NCI-H345 treated with DMSO at 0.1 percent for 48 hours (cell line): ENCODE measurements around the gene ANKFY1.
"Not testable (repeated sequence)": the region's sequence is repeated elsewhere in the genome, so short reads cannot be mapped to it uniquely, and the experiment has no call there.

Experiments used
- DNase-seq: peaks from one replicate; lab custom pipeline; 2025; ENCODE audit not compliant: unreplicated experiment; lab: John Stamatoyannopoulos, UW

ANKFY1 gene

DNA sequence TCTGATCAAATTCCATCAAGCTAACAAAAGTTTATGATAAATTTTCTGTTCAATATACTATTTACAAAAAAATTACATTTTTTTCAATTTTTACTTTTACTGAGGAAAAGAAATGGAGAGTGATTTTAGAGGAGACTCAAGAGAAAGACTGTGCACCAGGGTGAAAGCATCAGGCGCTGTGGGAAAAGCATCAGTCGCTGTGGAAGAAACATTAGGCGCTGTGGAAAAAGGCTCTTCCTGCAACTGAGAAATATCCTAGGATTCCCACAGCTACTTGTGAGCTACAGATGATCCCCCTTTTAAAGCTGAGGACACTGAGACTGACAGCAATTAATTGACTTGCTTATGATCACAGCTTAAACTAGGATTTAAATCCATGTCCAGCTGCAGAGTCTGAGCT lies 4.9 kb downstream of the ANKFY1 start:
- DNase-seq: no peak

DNA sequence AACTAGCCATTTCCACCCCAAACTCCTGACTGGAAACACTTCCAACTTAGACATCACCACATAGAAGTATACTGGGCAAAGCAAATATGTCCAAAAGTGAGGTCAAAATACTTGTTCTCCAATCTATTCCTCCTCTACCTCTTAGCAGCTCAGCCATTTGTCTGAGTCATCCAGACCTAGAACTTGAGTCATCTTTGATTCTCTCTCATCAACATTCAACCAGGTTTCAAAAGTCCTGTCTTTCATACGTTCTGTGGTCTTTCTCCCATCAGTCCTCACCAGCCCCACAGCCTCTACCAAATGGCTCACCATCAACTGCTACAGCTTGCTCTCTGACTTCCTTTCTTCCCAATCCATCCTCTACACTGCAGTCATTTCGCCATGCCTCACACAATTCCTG lies 6.8 kb downstream of the ANKFY1 start:
- DNase-seq: no peak

DNA sequence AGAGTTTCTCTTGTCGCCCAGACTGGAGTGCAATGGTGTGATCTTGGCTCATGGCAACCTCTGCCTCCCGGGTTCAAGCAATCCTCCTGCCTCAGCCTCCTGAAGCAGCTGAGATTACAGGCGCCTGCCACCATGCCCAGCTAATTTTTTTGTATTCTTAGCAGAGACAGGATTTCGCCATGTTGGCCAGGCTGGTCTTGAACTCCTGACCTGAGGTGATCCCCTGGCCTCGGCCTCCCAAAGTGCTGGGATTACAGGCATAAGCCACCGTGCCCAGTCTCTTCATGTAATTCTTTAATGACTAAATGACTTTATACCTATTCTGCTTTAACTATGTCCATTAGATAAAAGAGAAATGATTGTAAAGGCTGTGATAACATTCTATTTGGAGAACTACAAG lies 8.5 kb downstream of the ANKFY1 start:
- not testable (repeated sequence) for DNase-seq

DNA sequence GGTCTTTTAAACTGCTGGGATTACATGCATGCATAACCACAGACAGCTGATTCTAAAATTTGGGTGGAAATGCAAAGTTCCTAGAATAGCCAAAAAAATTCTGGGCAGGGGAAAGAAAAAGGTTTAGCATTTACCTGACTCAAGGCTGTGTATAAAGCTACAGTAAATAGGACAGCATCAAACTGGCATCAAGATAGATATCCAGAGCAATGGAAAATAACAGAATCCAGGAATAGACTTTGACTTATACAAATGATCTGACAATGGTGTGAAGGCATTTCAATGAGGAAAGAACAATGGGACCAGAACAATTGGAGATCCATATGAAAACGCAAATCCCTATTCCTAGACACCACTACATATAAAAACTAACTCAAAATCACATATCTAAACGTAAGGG lies 12.9 kb downstream of the ANKFY1 start:
- no peak for DNase-seq

DNA sequence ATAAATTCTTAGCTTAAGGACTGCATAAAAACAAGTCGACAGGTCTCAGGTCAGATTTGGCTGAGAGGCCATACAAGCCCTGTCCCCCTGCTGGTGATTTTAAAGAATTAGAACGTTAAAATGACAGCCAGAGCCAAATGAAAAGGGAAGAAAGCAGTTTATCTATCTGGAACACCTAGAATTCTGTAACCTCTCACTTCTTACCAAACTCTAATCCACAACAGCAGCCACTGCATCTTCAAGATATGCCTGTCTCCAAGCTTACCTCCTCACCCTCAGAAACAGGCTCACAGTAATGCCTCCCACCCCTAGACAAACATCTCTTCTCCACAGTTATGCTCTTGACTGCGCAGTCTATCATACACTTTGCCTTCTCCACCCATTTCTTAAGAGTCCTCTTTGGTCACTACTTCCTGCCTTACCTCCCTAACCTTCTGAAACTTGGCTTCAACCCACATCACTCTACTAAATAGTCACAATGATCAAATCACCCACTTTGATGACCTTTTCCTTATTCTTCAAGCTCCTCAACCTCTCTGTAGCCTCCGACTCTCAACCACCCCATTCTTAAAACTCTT lies 14.2 kb downstream of the ANKFY1 start:
- DNase-seq: no peak

DNA sequence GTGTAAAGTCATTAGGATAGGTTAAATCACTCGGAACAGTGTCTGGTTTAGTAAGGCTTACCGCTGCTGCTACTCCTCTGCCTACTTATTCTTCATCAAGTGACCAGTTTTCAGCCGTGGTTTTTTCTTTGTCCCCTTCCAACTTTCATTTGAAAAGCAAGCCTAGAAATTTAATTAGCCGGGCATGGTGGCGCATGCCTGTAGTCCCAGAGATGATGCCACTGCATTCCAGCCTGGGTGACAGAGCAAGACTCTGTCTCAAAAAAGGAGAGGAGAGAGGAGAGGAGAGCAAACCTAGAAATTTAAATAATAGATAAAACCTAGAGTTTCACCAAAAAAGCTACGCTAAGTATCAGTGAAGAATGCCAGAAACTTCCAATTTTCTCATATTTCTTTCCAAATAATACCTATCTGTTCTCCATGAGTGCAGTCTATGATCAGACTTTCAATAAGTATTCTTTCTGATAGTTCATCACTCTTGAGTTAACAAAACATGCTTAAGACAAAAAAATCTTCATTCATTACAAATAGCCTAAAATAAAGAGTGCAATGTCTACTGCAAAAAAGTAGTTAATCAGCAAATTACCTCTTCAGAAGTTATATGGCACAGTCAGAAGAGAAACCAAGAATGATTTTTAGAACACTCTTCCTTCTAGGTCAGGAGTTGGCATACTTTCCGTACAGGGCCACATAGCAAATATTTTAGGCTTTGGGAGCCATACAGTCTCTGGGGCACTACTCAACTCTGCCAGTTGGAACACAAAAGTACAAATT lies 15.1 kb downstream of the ANKFY1 start:
- DNase-seq: no peak

DNA sequence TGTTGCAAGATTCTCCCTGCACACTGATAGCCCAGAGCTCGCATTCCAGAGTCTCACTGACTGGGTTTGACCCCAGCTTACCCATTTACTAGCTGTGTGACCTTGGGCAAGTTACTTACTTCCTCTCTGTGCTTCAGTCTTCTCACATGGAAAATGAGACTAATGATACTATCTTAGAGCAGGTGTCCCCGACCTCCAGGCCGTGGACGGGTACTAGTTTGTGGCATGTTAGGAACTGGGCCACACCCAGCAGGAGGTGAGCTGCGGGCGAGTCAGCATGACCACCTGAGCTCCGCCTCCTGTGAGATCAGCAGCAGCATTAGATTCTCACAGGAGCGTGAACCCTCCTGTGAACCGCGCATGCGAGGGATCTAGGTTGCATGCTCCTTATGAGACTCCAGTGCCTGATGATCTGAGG lies 15.8 kb downstream of the ANKFY1 start:
- DNase-seq: no peak

DNA sequence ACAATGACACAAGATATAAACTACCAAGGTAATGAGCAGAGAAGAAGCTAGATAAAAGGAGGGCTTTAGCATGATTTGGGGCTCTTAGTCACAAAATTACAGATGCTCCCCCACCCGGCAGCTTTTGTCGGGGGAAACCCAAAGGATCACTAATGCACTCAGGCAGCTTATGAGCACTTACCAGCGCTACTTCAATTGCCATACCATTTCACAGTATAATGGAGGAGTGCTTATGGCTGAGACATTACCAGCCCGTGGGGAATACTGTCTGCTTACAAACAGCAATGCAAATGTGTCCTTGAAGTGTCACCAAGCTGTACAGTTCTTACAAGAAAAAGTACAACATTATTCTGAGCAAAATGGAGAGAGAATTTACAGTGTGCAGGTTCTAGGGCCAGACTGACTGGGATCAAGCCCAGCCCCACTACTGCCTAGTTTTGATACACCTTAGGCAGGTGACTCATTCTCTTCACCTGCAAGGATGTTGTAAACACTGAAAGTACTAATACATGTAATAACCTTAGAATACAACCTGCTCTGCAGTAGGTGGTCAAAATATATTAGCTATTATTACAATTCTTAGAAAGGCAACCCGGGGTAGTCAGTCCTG lies 16.3 kb downstream of the ANKFY1 start:
- peak; percentile 20 for DNase-seq

DNA sequence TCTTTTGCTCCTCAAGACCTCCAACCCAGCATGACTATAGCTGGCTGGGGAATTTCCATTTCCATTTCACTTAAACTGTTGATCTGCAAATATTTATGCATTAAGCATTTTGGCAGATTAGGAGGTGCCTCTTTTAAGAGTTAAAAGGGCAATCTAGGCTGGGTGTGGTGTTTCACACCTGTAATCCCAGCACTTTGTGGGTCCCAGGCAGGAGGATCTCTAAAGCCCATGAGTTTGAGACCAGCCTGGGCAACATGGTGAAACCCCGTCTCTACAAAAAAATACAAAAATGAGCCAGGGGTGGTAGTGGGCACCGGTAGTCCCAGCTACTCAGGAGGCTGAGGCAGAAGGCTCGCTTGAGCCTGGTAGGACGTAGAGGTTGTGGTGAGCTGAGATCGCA lies 17.1 kb downstream of the ANKFY1 start:
- no peak for DNase-seq

DNA sequence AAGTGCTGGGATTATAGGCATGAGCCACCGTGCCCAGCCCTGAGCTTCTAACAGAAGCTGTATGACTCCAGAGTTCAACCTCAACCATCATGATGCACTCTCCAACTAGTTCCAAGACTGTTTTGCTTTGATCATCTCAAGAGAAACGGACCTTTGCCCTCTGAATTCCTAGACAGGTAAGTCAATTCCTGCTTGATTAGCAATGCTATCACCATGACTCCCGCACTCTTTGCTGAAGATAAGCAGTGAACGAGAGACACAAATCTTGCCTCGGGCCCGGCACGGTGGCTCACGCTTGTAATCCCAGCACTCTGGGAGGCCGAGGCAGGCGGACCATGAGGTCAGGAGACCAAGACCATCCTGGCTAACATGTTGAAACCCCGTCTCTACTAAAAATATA lies 22.2 kb downstream of the ANKFY1 start:
- DNase-seq: no peak

DNA sequence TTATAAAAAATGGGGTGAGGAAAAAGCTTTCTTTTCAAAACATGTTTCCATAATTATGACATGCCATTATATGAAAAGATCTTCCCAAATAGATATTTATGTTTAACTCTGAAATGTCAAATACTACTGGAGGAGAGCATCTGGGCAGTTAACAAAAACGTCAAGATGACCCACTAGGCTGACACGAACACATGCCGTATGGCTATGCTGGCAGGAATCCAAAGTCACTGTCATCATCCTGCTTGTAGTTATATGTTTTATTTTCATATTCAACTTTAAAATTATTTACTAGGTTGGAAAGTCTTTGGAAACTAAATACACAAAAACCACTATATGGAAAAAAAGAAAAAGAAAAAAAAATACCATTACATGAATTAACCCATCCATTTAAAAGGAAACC lies 27.3 kb downstream of the ANKFY1 start:
- DNase-seq: no peak

DNA sequence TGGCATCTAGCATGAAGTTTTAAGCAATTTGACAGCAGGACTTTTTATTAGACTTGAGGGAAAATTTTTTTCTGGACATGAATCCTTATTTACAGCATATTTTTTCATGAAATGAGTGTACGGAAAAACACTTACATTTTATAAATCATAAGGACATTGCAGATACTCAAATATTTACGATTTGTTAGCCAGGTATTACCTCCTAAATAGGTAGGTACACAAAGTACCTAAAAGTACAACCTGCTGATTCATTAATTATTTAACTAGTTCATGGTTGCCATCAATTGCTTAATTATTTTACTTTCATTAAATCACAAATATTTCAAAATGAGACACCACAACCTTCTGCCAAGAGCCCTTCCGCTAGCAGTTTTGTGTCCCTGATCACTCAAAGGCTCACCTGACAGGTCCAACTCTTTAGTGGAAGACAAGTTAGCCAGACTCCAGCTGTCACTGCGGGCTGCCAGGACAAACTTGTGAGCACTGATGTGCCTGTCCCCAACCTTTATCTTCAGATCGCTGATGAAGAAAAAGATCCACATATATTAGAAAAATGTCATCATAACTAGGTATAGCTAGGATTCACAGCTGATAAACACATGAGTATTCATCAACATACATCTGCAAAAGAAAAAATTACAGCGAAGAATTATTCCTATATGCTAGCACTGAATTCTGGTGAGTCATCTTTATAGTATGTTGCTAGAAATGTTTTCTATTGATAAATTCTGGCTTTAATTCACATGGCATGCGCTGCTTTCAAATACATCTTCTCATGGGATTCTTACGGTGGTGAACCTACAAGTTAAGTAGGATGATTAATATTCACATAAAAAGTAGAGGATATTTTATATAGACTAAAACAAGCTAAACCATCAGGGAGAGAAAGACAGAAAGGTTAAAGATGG lies 28.2 kb downstream of the ANKFY1 start:
- no peak for DNase-seq

DNA sequence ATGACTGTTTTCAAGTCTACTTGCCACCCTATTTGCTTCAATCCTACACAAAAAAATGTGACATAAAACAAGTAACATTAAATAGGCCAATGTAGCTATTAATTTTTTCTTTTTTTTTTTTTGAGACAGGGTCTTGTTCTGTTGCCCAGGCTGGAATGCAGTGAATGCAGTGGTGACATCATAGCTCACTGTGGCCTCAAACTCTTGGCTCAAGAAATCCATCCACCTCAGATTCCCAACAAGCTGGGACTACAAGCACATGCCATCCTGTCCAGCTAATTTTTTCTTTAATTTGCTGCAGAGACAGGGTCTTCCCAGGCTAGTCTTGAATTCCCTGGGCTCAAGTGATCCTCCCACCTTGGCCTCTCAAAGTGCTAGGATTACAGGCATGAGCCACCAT lies 29.4 kb downstream of the ANKFY1 start:
- DNase-seq: no peak

DNA sequence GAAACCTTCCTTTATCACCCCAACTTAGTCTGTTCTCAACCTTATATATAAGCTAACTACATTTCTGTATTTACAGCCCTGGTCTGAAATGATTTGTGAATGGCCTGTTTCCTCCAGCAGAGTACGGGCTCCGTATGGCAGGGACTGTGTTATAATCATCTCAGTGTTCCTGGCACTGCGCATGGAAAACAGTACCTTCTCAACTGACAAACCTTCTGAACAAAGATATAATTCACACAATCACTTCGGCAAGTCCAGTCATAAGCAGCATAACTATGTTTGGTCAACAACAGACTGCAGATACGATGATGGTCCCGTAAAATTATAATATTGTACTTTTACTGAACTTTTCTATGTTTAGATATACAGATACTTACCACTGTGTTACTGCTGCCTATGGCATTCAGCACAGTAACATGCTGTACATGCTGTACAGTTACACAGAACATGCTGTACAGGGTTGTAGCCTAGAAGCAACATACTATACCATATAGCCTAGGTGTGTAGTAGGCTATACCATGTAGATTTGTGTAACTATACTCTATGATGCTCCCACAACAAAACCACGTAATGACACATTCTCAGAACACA lies 30.0 kb downstream of the ANKFY1 start:
- no peak for DNase-seq

DNA sequence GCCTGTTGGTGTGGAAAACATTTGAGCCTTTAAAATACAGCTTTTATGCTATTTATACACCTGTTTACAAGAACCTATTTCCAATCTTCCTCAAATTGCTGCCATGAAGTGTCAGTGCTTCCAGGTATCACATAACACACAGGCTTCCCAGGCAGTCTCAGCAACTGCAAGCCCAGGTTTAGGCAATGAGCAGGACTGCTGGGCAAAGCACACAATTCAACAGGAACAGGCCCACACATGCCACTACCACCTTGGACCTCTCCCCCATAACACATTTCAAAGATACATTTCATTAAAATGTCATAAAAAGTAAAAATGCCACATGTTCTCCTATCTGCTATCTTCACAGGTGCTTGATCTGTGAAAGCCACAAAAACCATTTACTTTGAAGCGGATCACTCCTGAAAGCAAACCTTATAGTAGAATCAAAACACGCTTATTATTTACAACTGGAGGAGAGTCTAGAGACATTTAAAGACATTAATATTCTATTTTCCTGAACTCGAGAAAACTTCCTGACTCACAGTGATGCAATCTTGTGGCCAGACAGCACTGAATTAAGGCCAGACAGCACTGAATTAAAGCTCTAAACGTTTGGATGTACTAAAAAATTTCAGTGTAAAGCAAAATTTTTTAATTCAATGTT lies 31.5 kb downstream of the ANKFY1 start:
- DNase-seq: no peak

DNA sequence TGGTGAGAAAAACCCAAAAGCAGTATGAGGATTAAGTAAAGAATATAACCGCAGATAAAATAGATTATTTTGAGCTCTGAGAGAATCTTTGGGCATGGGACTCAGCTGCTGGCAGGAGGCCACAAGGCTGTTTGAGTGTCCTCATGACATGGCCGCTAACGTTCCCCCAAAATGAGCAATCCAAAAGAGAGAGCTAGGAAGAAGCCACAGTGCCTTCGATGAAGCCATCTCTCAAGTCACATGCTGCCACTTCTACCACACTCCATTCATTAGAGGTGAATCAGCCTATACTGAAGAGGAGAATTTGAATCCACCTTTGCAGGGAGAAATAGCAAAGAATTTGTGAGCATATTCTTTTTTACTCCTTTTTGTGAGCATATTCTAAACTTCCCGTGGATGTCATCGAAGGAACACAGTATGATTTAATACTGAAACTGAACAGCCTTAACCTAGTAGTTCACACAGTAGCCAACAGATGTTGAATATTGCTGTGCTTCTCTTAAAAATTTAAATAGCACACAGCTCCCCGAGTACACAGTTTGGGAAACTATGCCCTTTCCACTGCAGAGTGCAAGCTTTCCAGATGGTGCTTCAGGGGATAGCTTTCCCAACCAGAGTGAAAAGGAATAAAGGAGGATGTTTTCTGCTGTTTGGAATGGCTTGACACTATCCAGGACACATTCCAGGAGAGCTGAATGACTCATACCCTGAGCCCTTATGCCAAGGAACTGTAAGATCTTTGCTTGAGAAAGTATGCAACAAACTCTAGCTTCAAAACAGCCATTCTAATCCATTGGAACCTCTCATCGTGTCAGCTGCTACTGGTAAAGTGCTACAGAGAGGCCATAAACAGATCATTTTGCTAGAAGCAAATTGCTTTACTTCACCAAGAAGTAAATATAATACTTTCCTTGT lies 33.9 kb downstream of the ANKFY1 start:
- DNase-seq: no peak

DNA sequence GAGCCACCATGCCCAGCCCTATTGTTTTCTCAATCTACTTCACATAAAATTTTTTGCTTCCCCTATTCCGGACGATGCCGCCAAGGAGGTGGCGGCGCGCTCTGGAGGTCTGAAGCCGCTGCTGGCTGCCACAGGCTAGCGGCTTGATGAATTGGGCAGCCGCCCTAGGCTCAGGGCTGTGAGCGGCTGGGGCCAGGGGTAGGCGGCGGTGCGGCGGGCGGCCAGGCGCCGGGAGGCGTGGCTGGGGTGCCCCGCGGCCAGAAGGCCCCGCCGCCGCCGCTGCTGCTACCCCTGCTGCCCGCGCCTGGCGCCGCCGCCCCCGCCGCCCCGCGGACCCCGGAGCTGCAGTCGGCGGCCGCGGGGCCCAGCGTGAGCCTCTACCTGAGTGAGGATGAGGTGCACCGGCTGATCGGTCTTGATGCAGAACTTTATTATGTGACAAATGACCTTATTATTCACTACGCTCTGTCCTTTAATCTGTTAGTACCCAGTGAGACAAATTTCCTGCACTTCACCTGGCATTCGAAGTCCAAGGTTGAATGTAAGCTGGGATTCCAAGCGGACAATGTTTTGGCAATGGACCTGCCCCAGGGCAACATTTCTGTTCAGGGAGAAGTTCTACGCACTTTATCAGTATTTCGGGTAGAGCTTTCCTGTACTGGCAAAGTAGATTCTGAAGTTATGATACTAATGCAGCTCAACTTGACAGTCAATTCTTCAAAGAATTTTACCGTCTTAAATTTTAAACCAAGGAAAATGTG lies 41.7 kb downstream of the ANKFY1 start:
- no peak for DNase-seq

DNA sequence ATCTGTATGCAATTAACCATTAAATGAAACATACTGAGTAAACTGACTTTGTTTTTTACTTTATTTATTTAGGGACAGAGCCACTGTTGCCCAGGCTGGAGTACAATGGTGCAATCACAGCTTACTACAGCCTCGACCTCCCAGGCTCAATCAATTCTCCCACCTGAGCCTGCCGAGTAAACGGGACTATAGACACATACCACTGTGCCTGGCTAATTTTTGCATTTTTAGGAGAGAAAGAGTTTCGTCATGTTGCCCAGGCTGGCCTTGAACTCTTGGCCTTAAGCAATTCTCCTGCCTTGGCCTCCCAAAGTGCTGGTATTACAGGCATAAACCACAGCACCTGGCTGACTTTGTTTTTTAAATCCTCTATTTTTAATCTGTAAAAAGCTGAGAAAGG lies 42.6 kb downstream of the ANKFY1 start:
- DNase-seq: no peak

DNA sequence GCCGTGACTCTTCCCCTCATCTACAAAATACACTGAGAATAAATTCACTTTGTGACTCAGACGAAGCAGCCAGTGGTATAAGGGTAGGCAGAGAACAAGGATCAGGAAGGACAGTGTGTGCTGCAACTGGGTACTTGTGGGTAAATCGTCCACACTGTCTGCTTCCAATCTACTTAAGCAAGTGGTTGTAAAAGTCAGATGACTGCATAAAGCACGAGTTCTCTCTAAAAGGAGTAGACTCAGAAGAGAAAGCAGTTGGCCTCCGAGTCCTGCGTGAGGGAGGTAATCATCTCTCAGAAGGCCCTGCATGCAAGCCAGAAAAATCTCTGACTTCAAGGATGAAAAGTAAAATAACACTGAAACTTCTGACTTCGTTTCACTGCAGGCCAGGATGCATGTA lies 43.1 kb downstream of the ANKFY1 start:
- DNase-seq: no peak
